CD4-positive, alpha-beta T cell (primary cell): Measurements from ENCODE around the gene PTPRD. TPM values are rescaled to one million over a fixed set of nuclear protein-coding genes. Genes with fewer than 3 reads are reported as not detected.

Experiments used
- ATAC-seq: fragments of 200-7000 bp; cut with Tn5 transposase; one replicate; pipeline ENCODE4 v1.10.0; 2022; ENCODE audit warnings: mild to moderate bottlenecking; ENCODE audit not compliant: poor library complexity
- CTCF ChIA-PET: fragments of 350-600 bp; sonication (Branson Sonifier 250); formaldehyde crosslinking; loops from one replicate; lab custom pipeline; 2021; ENCODE audit warnings: antibody characterized with exemption, inconsistent platforms; lab: Charles Lee
- POLR2A ChIA-PET: fragments of 350-600 bp; sonication (Branson Sonifier 250); formaldehyde crosslinking; loops from one replicate; lab custom pipeline; 2021; ENCODE audit warnings: antibody characterized with exemption, inconsistent platforms; lab: Charles Lee
- DNase-seq, 14 experiments: peaks; one replicate each; pipeline ENCODE4 v3.0.0-alpha.2; 2013 to 2020; ENCODE audit warnings: mixed read lengths in 2 of 14
- H3K27ac ChIP-seq, 2 donors: one replicate each; pipeline versions ENCODE4 v1.5.1 to v1.7.0; 2013; ENCODE audit warnings: low read length in 2 of 2, low read depth in 1 of 2, mild to moderate bottlenecking in 1 of 2
- H3K27me3 ChIP-seq, 2 experiments: 1 replicate in 1 of 2; 2 replicates in 1 of 2; pipeline versions ENCODE4 v1.6.1 to v1.7.0; 2013; ENCODE audit warnings: low read length in 2 of 2, control low read depth in 1 of 2, mild to moderate bottlenecking in 1 of 2, moderate library complexity in 1 of 2; ENCODE audit not compliant: insufficient read depth in 2 of 2, control insufficient read depth in 1 of 2
- H3K36me3 ChIP-seq: one replicate; pipeline ENCODE4 v1.6.1; 2013; ENCODE audit warnings: low read length, control low read depth; ENCODE audit not compliant: insufficient read depth
- H3K4me1 ChIP-seq: one replicate; pipeline ENCODE4 v1.6.1; 2013; ENCODE audit warnings: low read length, control low read depth; ENCODE audit not compliant: insufficient read depth
- H3K4me3 ChIP-seq: one replicate; pipeline ENCODE4 v1.5.1; 2013; ENCODE audit warnings: mild to moderate bottlenecking, low read length, moderate library complexity
- H3K9me3 ChIP-seq, 2 experiments: 1 replicate in 1 of 2; 2 replicates in 1 of 2; pipeline versions ENCODE4 v1.6.1 to v1.7.0; 2013; ENCODE audit warnings: low read length in 2 of 2, mild to moderate bottlenecking in 2 of 2, control low read depth in 1 of 2, moderate library complexity in 1 of 2; ENCODE audit not compliant: control insufficient read depth in 1 of 2, insufficient read depth in 1 of 2
- H3K27ac Mint-ChIP-seq: one replicate; pipeline ENCODE4 v1.8.0; 2020; ENCODE audit warnings: mixed read lengths
- H3K27me3 Mint-ChIP-seq: one replicate; pipeline ENCODE4 v1.8.0; 2021; ENCODE audit warnings: mixed read lengths
- H3K36me3 Mint-ChIP-seq: one replicate; pipeline ENCODE4 v1.8.0; 2021; ENCODE audit warnings: low read depth, mixed read lengths
- H3K4me1 Mint-ChIP-seq: one replicate; pipeline ENCODE4 v1.8.0; 2021; ENCODE audit warnings: low read depth, mixed read lengths
- H3K4me3 Mint-ChIP-seq: one replicate; pipeline ENCODE4 v1.8.0; 2020; ENCODE audit warnings: mild to moderate bottlenecking, mixed read lengths
- H3K9me3 Mint-ChIP-seq: one replicate; pipeline ENCODE4 v1.8.0; 2020; ENCODE audit warnings: mixed read lengths
- CTCF ChIP-seq: fragments of 200-600 bp; IDR thresholded peaks from one replicate; pipeline ENCODE4 v1.8.0; 2022; ENCODE audit warnings: antibody characterized with exemption, mild to moderate bottlenecking
- intact Hi-C, 2 experiments: fragments of 100-400 bp; cut with DNase I in 1 of 2; cut with micrococcal nuclease in 1 of 2; formaldehyde crosslinking; loops; one replicate each; pipeline versions ENCODE4 v1.15.1 to v1.9.0; 2023 to 2025; cut with DNase I, micrococcal nuclease
- total RNA-seq, 174 experiments: library from RNA in 2 of 174; stranded (reverse) in 2 of 174; gene quantifications; one replicate each; pipeline ENCODE4 v1.2.3 and lab custom pipeline; 2021 to 2026

PTPRD gene
- total RNA-seq, 2 experiments from 2014 or later = not detected

DNA sequence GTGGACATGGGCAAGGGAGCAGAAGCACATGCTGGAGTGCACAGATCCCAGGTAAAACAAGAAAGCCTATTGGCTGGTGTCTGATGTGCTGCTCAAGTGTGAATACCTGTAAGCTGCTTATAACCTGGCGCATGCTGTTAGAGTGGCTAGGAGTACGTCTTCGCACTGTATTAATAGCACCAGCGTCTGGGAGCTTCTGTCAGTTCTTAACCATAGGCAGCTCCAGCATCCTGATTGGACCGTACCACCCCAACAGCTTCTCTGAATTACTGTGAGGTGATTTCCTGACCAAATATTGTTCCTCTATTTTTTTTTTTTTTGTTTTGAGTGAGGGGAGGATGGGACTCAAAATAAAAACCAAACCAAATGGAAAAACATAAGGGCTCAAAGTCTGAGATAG is 987.6 kb downstream of the PTPRD start:
- Histone ChIP-seq H3K4me1 (no peaks in the 10 kb centered on the region), H3K27ac (no peak overlapping the region), H3K36me3 (no peaks in the 10 kb centered on the region), H3K27me3 (no peaks in the 10 kb centered on the region), H3K4me3 (no peak overlapping the region), H3K9me3 (no peaks in the 10 kb centered on the region)
- no peak overlapping the region for H3K27ac Mint-ChIP-seq
- no peak for TF ChIP-seq CTCF
- H3K27me3 Mint-ChIP-seq = no peaks in the 10 kb centered on the region
- intact Hi-C loops = no loop called here
- DNase-seq = no peak
- H3K4me3 Mint-ChIP-seq = no peak overlapping the region
- CTCF ChIA-PET = no interaction called here
- POLR2A ChIA-PET = no interaction called here
- no peaks in the 10 kb centered on the region for H3K4me1 Mint-ChIP-seq
- H3K9me3 Mint-ChIP-seq = no peaks in the 10 kb centered on the region
- H3K36me3 Mint-ChIP-seq = no peaks in the 10 kb centered on the region
- no peak for ATAC-seq

GRCh38 chr9:9623506-9623905 is 989.3 kb downstream of the PTPRD start:
- H3K9me3 ChIP-seq = no peaks in the 10 kb centered on the region
- DNase-seq (no peak), ATAC-seq (no peak)
- Mint-ChIP-seq H3K9me3 (no peaks in the 10 kb centered on the region), H3K4me3 (no peak overlapping the region), H3K4me1 (no peaks in the 10 kb centered on the region), H3K27me3 (no peaks in the 10 kb centered on the region), H3K27ac (no peak overlapping the region), H3K36me3 (no peaks in the 10 kb centered on the region)
- intact Hi-C loops = no loop called here
- ChIA-PET POLR2A (no interaction called here), CTCF (no interaction called here)
- H3K4me3 ChIP-seq = no peak overlapping the region
- no peaks in the 10 kb centered on the region for H3K27me3 ChIP-seq
- no peaks in the 10 kb centered on the region for H3K4me1 ChIP-seq
- H3K27ac ChIP-seq = no peak overlapping the region
- no peak for TF ChIP-seq CTCF
- no peaks in the 10 kb centered on the region for H3K36me3 ChIP-seq

DNA sequence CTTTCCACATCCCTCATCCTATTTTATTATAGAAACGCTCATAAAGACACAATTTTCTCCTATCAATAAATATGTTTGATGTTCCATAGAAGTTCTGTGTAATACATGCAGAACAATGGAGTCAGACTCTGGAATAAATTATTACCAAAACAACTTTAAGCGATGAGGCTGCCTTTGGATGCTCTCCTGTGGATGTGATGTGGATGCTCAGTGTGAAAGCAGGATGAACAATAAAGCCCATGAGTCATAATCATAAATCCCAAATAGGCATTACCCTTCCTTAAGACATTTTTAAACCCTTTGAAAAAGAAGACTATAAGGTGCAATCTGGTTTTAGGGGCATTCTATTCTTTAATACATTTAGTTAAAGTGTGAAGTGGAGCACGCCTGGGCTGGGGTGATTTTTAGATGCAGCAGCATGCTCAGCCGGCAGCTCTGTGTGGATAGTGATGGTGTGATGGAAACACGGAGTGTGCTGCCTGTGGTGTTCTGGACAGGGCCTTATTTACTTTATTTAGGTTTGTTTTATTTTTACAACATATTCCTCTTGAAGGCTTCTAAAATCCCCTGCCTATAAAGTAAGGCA is 991.4 kb downstream of the PTPRD start:
- DNase-seq (no peak), ATAC-seq (no peak)
- TF ChIP-seq CTCF = no peak
- Histone ChIP-seq H3K36me3 (no peaks in the 10 kb centered on the region), H3K27me3 (no peaks in the 10 kb centered on the region), H3K4me3 (no peak overlapping the region), H3K4me1 (no peaks in the 10 kb centered on the region), H3K27ac (no peak overlapping the region), H3K9me3 (no peaks in the 10 kb centered on the region)
- Mint-ChIP-seq H3K4me3 (no peak overlapping the region), H3K4me1 (no peaks in the 10 kb centered on the region), H3K27ac (no peak overlapping the region), H3K27me3 (no peaks in the 10 kb centered on the region), H3K9me3 (no peaks in the 10 kb centered on the region), H3K36me3 (no peaks in the 10 kb centered on the region)
- ChIA-PET POLR2A (no interaction called here), CTCF (no interaction called here)
- intact Hi-C loops = no loop called here
